GM12874 (cell line): ENCODE results near the gene KLC1.

ENCODE experiments used
- CTCF ChIP-seq: IDR thresholded peaks from 2 replicates; pipeline ENCODE4 v1.5.1; 2011; ENCODE audit warnings: low read depth, mild to moderate bottlenecking, control low read depth, low read length, moderate library complexity; ENCODE audit not compliant: insufficient read depth

KLC1 gene

GRCh38 chr14:103736546-103737431 lies 107.8 kb downstream of the KLC1 start:
- TF ChIP-seq CTCF, result no peak

- no peak for TF ChIP-seq CTCF
Observed at GRCh38 chr14:103737432-103738045, 108.5 kb downstream of the KLC1 start.

- no peak for TF ChIP-seq CTCF
Observed at GRCh38 chr14:103738166-103738565, 109.2 kb downstream of the KLC1 start.

GRCh38 chr14:103738701-103739451 lies 109.9 kb downstream of the KLC1 start:
- TF ChIP-seq CTCF, result no peak

- no peak for TF ChIP-seq CTCF
Observed at GRCh38 chr14:103739466-103739792, 110.4 kb downstream of the KLC1 start.

GRCh38 chr14:103739793-103740501 lies 110.9 kb downstream of the KLC1 start:
- no peak for TF ChIP-seq CTCF
